Left ventricle myocardium inferior (tissue), 1 donor: ENCODE measurements around the gene NPW. TPM values are rescaled to one million over a fixed set of nuclear protein-coding genes. Genes with fewer than 3 reads are reported as not detected.

Experiments used
- DNase-seq: peaks from one replicate; pipeline ENCODE4 v3.0.0-alpha.2; 2020
- H3K27ac ChIP-seq: fragments of 200-600 bp; replicated peaks from 2 replicates; pipeline ENCODE4 v1.8.0; 2021
- H3K27me3 ChIP-seq: fragments of 200-600 bp; 2 replicates; pipeline ENCODE4 v1.8.0; 2021; ENCODE audit warnings: low read depth
- H3K36me3 ChIP-seq: fragments of 200-600 bp; 2 replicates; pipeline ENCODE4 v1.8.0; 2021
- H3K4me1 ChIP-seq: fragments of 200-600 bp; 2 replicates; pipeline ENCODE4 v1.8.0; 2021
- H3K4me3 ChIP-seq: fragments of 200-600 bp; 2 replicates; pipeline ENCODE4 v1.8.0; 2021; ENCODE audit warnings: mild to moderate bottlenecking, moderate library complexity
- H3K9me3 ChIP-seq: fragments of 200-600 bp; replicated peaks from 2 replicates; pipeline ENCODE4 v1.8.0; 2021
- intact Hi-C: fragments of 100-400 bp; cut with micrococcal nuclease; formaldehyde crosslinking; loops from one replicate; pipeline ENCODE4 v1.11.0; 2022
- total RNA-seq: library from RNA; stranded (reverse); fragmentation: NEBNext Ultra II Directional; extraction: Animal tissue kit (Norgen Biotek cat#: 25700); gene quantifications from one replicate; pipeline ENCODE4 v1.2.1, GENCODE V29; 2021
- TF ChIP-seq, protein P1 (sequence below): fragments of 200-600 bp; IDR thresholded peaks from 2 replicates; pipeline ENCODE4 v1.8.0; 2021; ENCODE audit warnings: antibody characterized with exemption, mild to moderate bottlenecking, borderline replicate concordance
- donor health status: DM: no; HTN: yes; CAD: no; lungs with severe emphysema.

The NPW gene
- total RNA-seq, 1 donor from 2014 or later, result not detected

- intact Hi-C loops, result no loop called here
- DNase-seq, result no peak
These were observed 15.3 kb downstream of the NPW start for GRCh38 chr16:2034696-2035430.

DNA sequence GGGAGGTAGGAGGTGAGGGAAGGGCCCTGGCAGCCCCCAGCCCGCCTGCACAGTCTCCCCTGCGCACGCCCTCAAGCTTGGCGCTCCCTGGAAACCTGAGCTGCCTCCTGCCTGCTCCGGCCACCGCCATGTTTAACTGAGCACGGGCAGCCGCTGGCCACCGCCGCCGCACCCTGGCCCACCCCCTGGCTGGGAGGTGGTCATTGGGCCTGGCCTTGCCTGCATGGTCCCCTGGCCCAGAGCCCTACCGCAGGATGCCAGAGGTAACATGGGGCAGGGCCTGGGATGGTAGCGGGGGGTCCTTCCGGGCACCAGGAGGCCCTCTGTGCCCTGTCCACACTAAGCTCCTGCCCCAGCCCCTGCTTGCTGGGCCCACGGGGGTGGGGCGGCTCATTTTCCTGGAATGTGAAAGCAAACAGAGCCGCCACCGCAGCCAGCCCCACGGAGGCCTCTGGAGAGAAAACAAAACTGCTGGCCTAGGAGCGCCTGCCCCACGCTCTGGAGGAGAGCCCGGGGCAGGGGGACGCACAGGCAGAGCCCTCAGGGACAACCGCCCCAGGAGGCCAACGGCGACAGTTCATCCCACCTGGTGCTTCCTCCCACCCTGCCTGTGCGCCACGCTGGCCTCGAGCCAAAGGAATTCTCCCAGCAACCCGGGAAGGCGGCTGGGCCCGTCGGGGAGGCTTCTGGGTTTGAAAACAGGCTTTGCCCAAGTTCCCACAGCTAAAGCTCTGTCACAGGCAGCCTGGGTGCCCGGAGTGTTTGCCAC is 16.0 kb downstream of the NPW start:
- peak overlapping the region; percentile 72 for H3K4me3 ChIP-seq
- H3K27me3 ChIP-seq, result no peaks in the 10 kb centered on the region
- H3K27ac ChIP-seq, result peak overlapping the region; percentile 96
- peaks cover 84% of the 10 kb centered on the region for H3K4me1 ChIP-seq
- TF ChIP-seq, protein P1, sequence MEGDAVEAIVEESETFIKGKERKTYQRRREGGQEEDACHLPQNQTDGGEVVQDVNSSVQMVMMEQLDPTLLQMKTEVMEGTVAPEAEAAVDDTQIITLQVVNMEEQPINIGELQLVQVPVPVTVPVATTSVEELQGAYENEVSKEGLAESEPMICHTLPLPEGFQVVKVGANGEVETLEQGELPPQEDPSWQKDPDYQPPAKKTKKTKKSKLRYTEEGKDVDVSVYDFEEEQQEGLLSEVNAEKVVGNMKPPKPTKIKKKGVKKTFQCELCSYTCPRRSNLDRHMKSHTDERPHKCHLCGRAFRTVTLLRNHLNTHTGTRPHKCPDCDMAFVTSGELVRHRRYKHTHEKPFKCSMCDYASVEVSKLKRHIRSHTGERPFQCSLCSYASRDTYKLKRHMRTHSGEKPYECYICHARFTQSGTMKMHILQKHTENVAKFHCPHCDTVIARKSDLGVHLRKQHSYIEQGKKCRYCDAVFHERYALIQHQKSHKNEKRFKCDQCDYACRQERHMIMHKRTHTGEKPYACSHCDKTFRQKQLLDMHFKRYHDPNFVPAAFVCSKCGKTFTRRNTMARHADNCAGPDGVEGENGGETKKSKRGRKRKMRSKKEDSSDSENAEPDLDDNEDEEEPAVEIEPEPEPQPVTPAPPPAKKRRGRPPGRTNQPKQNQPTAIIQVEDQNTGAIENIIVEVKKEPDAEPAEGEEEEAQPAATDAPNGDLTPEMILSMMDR, result no peak
- intact Hi-C loops, result no loop called here
- H3K9me3 ChIP-seq, result no peaks in the 10 kb centered on the region
- peaks cover 39% of the 10 kb centered on the region for H3K36me3 ChIP-seq
- peak; percentile 79 for DNase-seq

More at GRCh38 chr16:2034696-2035430, 15.3 kb downstream of the NPW start:
- Histone ChIP-seq H3K36me3 (peaks cover 45% of the 10 kb centered on the region), H3K4me3 (peak overlapping the region; percentile 72), H3K4me1 (peaks cover 81% of the 10 kb centered on the region), H3K9me3 (no peaks in the 10 kb centered on the region), H3K27me3 (no peaks in the 10 kb centered on the region), H3K27ac (peak overlapping the region; percentile 96)
- TF ChIP-seq, protein P1, result no peak

DNA sequence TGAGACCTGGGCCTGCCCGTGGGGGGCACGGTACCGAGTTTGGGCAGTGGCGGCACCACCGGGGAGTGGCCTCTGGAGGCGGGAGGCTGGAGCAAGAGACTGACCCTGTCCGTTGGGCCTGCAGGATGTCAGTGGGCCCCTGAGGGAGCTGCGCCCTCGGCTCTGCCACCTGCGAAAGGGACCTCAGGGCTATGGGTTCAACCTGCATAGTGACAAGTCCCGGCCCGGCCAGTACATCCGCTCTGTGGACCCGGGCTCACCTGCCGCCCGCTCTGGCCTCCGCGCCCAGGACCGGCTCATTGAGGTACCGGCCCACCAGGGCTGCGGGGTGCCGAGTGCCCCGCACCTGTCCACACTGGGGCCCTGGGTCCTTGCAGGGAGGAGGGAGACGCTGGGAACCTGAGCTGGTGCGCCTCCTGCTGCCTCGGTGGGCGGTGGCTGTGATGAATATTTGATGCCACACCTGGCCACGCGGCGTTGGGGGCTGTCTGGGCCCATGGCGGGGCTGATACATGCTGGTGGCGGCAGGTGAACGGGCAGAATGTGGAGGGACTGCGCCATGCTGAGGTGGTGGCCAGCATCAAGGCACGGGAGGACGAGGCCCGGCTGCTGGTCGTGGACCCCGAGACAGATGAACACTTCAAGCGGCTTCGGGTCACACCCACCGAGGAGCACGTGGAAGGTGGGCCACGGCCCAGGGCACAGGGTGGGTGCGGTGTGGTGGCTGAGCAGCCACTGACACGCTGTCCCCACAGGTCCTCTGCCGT is 16.8 kb downstream of the NPW start:
- Histone ChIP-seq H3K36me3 (peaks cover 38% of the 10 kb centered on the region), H3K27ac (peak overlapping the region; percentile 96), H3K4me1 (peaks cover 91% of the 10 kb centered on the region), H3K4me3 (peak overlapping the region; percentile 72), H3K27me3 (no peaks in the 10 kb centered on the region), H3K9me3 (no peaks in the 10 kb centered on the region)
- intact Hi-C loops, result no loop called here
- no peak for DNase-seq
- TF ChIP-seq, protein P1, result no peak

GRCh38 chr16:2037115-2037514 is 17.5 kb downstream of the NPW start:
- H3K27ac ChIP-seq, result peak overlapping the region; percentile 96
- H3K36me3 ChIP-seq, result peaks cover 38% of the 10 kb centered on the region
- intact Hi-C loops, result no loop called here
- peak overlapping the region; percentile 72 for H3K4me3 ChIP-seq
- TF ChIP-seq, protein P1, result no peak
- peaks cover 96% of the 10 kb centered on the region for H3K4me1 ChIP-seq
- no peaks in the 10 kb centered on the region for H3K9me3 ChIP-seq
- H3K27me3 ChIP-seq, result no peaks in the 10 kb centered on the region
- DNase-seq, result no peak

DNA sequence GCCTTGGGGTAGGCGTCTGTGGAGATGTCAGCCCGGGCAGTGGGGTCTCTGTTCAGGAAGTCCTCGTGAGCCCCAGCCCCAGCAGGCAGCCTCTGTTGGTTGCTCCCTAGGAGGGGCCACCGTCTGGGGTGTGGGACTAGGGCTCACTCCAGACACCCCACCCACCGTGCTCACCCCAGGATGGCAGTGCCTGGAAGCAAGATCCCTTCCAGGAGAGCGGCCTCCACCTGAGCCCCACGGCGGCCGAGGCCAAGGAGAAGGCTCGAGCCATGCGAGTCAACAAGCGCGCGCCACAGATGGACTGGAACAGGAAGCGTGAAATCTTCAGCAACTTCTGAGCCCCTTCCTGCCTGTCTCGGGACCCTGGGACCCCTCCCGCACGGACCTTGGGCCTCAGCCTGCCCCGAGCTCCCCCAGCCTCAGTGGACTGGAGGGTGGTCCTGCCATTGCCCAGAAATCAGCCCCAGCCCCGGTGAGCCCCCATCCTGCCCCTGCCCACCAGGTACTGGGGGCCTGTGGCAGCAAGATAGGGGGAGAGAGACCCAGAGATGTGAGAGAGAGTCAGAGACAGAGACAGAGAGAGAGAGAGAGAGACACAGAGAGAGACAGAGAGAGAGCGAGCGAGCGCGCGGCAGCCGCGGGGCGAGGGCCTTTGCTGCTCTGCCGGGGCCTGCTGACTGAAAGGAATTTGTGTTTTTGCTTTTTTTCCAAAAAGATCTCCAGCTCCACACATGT is 18.2 kb downstream of the NPW start:
- DNase-seq, result no peak
- TF ChIP-seq, protein P1, result no peak
- H3K36me3 ChIP-seq, result peaks cover 38% of the 10 kb centered on the region
- H3K4me3 ChIP-seq, result peak overlapping the region; percentile 72
- intact Hi-C loops, result no loop called here
- peak overlapping the region; percentile 96 for H3K27ac ChIP-seq
- peaks cover 96% of the 10 kb centered on the region for H3K4me1 ChIP-seq
- H3K9me3 ChIP-seq, result no peaks in the 10 kb centered on the region
- no peaks in the 10 kb centered on the region for H3K27me3 ChIP-seq
